Measurements from ENCODE around the gene PTRHD1. TPM values are rescaled to one million over a fixed set of nuclear protein-coding genes. Genes with fewer than 3 reads are reported as not detected.
"Not testable (repeated sequence)": the region's sequence is repeated elsewhere in the genome, so short reads cannot be mapped to it uniquely, and the experiment has no call there.

Gene PTRHD1
- total RNA-seq, 4 donors from 2014 or later: 4.7 to 226 (median 22.8) TPM

- no peaks in the 10 kb centered on the region for H3K36me3 ChIP-seq
- no peak for DNase-seq
- no peaks in the 10 kb centered on the region for H3K9me3 ChIP-seq
- no peaks in the 10 kb centered on the region for H3K4me1 ChIP-seq
- no peak overlapping the region for H3K27ac ChIP-seq
- intact Hi-C loops (cut with DNase I; ENCODE audit: low total_unique reads): no loop called here
- no peaks in the 10 kb centered on the region for H3K27me3 ChIP-seq
- no peak overlapping the region for H3K4me3 ChIP-seq
- no peak for TF ChIP-seq POLR2A (IDR thresholded peaks at IDR 0.05)
- no peak for TF ChIP-seq CTCF (IDR thresholded peaks at IDR 0.05)
Observed at GRCh38 chr2:24839729-24840128, 46.5 kb upstream of the PTRHD1 start.

GRCh38 chr2:24838541-24838940 is 45.4 kb upstream of the PTRHD1 start:
- no peak for DNase-seq
- TF ChIP-seq CTCF (IDR thresholded peaks at IDR 0.05): no peak
- TF ChIP-seq POLR2A (IDR thresholded peaks at IDR 0.05): no peak
- no peaks in the 10 kb centered on the region for H3K36me3 ChIP-seq

GRCh38 chr2:24837996-24838513 is 44.9 kb upstream of the PTRHD1 start:
- no peaks in the 10 kb centered on the region for H3K9me3 ChIP-seq
- no peaks in the 10 kb centered on the region for H3K4me1 ChIP-seq
- intact Hi-C loops (cut with DNase I; ENCODE audit: low total_unique reads): no loop called here
- no peak overlapping the region for H3K27ac ChIP-seq
- no peak for DNase-seq
- no peaks in the 10 kb centered on the region for H3K27me3 ChIP-seq
- H3K36me3 ChIP-seq: no peaks in the 10 kb centered on the region
- TF ChIP-seq POLR2A (IDR thresholded peaks at IDR 0.05) (no peak), CTCF (IDR thresholded peaks at IDR 0.05) (no peak)
- no peak overlapping the region for H3K4me3 ChIP-seq

More at GRCh38 chr2:24838541-24838940, 45.4 kb upstream of the PTRHD1 start:
- no peaks in the 10 kb centered on the region for H3K9me3 ChIP-seq
- H3K27me3 ChIP-seq: no peaks in the 10 kb centered on the region
- intact Hi-C loops (cut with DNase I; ENCODE audit: low total_unique reads): no loop called here
- no peak overlapping the region for H3K4me3 ChIP-seq
- H3K4me1 ChIP-seq: no peaks in the 10 kb centered on the region
- no peak overlapping the region for H3K27ac ChIP-seq

- TF ChIP-seq POLR2A (IDR thresholded peaks at IDR 0.05): no peak
- TF ChIP-seq CTCF (IDR thresholded peaks at IDR 0.05): no peak
- no peak for DNase-seq
- H3K9me3 ChIP-seq: no peaks in the 10 kb centered on the region
- no peak overlapping the region for H3K4me3 ChIP-seq
- H3K4me1 ChIP-seq: no peaks in the 10 kb centered on the region
- intact Hi-C loops (cut with DNase I; ENCODE audit: low total_unique reads): no loop called here
- H3K27ac ChIP-seq: no peak overlapping the region
- no peaks in the 10 kb centered on the region for H3K36me3 ChIP-seq
- H3K27me3 ChIP-seq: no peaks in the 10 kb centered on the region
Observed at GRCh38 chr2:24836706-24837105, 43.5 kb upstream of the PTRHD1 start.

GRCh38 chr2:24836206-24836605 is 43.0 kb upstream of the PTRHD1 start:
- H3K4me1 ChIP-seq: no peaks in the 10 kb centered on the region
- H3K9me3 ChIP-seq: no peaks in the 10 kb centered on the region
- H3K27me3 ChIP-seq: no peaks in the 10 kb centered on the region
- no peak for DNase-seq
- intact Hi-C loops (cut with DNase I; ENCODE audit: low total_unique reads): no loop called here
- no peak overlapping the region for H3K4me3 ChIP-seq
- TF ChIP-seq POLR2A (IDR thresholded peaks at IDR 0.05) (no peak), CTCF (IDR thresholded peaks at IDR 0.05) (no peak)
- H3K27ac ChIP-seq: no peak overlapping the region
- H3K36me3 ChIP-seq: no peaks in the 10 kb centered on the region

- H3K4me3 ChIP-seq; H3K27me3 ChIP-seq; H3K9me3 ChIP-seq; intact Hi-C loops (cut with DNase I; ENCODE audit: low total_unique reads); H3K4me1 ChIP-seq; DNase-seq; H3K27ac ChIP-seq; H3K36me3 ChIP-seq: not testable (repeated sequence)
Observed at GRCh38 chr2:24835411-24835810, 42.2 kb upstream of the PTRHD1 start.
